WTC11 (cell line): ENCODE data around the gene ZDHHC14.

ENCODE experiments used
- ATF1 ChIP-seq: sonication (generic); formaldehyde crosslinking; IDR thresholded peaks from 2 replicates; pipeline ENCODE4 v1.8.1; 2023; ENCODE audit warnings: mild to moderate bottlenecking, moderate library complexity, missing genetic modification reagents
- ELF4 ChIP-seq: sonication (generic); formaldehyde crosslinking; IDR thresholded peaks from 2 replicates; pipeline ENCODE4 v1.8.1; 2022; ENCODE audit warnings: low read depth, mild to moderate bottlenecking, moderate library complexity, missing genetic modification reagents
- FOXP1 ChIP-seq: sonication (generic); formaldehyde crosslinking; IDR thresholded peaks from 2 replicates; pipeline ENCODE4 v1.8.0; 2022; ENCODE audit warnings: missing genetic modification reagents, mild to moderate bottlenecking, moderate library complexity, borderline replicate concordance
- JUN ChIP-seq: sonication (generic); formaldehyde crosslinking; IDR thresholded peaks from 2 replicates; pipeline ENCODE4 v1.8.0; 2023; ENCODE audit warnings: mild to moderate bottlenecking, missing genetic modification reagents
- MXD4 ChIP-seq: fragments of 250-450 bp; sonication (Bioruptor Pico); IDR thresholded peaks from 2 replicates; pipeline ENCODE4 v1.8.0; 2021; ENCODE audit warnings: mild to moderate bottlenecking, moderate library complexity, borderline replicate concordance
- NFATC4 ChIP-seq: fragments of 250-450 bp; sonication (Bioruptor Pico); IDR thresholded peaks from 2 replicates; pipeline ENCODE4 v1.9.0; 2021; ENCODE audit warnings: mild to moderate bottlenecking
- ZNF317 ChIP-seq: sonication (generic); formaldehyde crosslinking; IDR thresholded peaks from 2 replicates; pipeline ENCODE4 v1.8.1; 2023; ENCODE audit warnings: low read depth, mild to moderate bottlenecking, moderate library complexity, missing genetic modification reagents, borderline replicate concordance
- ZNF396 ChIP-seq: fragments of 250-450 bp; sonication (Bioruptor Pico); IDR thresholded peaks from 2 replicates; pipeline ENCODE4 v1.8.0; 2021; ENCODE audit warnings: mild to moderate bottlenecking, moderate library complexity, borderline replicate concordance
- TF ChIP-seq, protein P1 (sequence below): fragments of 200-600 bp; IDR thresholded peaks from 2 replicates; pipeline ENCODE4 v1.8.0; 2022; ENCODE audit warnings: antibody characterized with exemption
- TF ChIP-seq, protein P2 (sequence below): sonication (generic); formaldehyde crosslinking; IDR thresholded peaks from 2 replicates; pipeline ENCODE4 v1.8.1; 2023; ENCODE audit warnings: mild to moderate bottlenecking, moderate library complexity, missing genetic modification reagents
- TF ChIP-seq, protein P3 (sequence below): sonication (generic); formaldehyde crosslinking; IDR thresholded peaks from 2 replicates; pipeline ENCODE4 v1.8.1; 2022; ENCODE audit warnings: mild to moderate bottlenecking, moderate library complexity, missing genetic modification reagents
- TF ChIP-seq, protein P4 (sequence below): sonication (generic); formaldehyde crosslinking; IDR thresholded peaks from 2 replicates; pipeline ENCODE4 v1.8.0; 2022; ENCODE audit warnings: mild to moderate bottlenecking, missing genetic modification reagents
- TF ChIP-seq, protein P5 (sequence below): sonication (generic); formaldehyde crosslinking; IDR thresholded peaks from 2 replicates; pipeline ENCODE4 v1.8.1; 2023; ENCODE audit warnings: mild to moderate bottlenecking, missing genetic modification reagents
- TF ChIP-seq, protein P6 (sequence below): sonication (generic); formaldehyde crosslinking; IDR thresholded peaks from 2 replicates; pipeline ENCODE4 v1.8.1; 2023; ENCODE audit warnings: mild to moderate bottlenecking, missing genetic modification reagents, borderline replicate concordance

DNA sequence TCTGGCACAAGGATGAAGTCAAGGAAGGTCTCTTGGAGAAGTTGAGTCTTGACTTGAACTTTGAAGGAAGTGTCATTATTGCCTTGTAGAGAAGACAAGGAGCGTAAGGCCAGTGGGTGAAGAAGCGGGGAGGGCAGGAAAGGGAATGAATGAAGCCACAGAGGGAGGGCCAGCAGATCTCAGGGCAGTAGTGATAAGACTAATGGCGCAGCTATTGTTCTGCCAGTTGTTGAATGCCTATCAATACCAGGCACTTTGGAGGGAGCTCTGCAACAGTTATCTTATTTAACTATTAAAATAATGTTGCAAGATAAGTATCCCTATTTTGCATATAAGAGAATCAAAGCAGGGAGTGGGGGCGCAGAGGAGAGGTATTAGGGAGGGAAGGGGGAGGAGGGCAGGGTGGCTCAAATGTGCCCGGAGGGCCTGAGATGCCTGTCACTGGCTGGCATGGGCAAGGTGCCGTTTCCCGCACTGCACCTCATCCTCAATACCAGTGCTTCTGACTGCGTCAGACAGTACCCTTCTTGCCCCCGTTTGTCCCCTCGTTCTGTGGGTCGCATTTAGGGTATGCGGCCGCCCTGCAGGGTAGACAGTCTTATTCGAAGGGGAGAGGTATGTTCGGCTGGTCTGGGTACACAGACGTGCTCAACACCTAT lies 109.8 kb downstream of the ZDHHC14 start:
- TF ChIP-seq, protein P1, sequence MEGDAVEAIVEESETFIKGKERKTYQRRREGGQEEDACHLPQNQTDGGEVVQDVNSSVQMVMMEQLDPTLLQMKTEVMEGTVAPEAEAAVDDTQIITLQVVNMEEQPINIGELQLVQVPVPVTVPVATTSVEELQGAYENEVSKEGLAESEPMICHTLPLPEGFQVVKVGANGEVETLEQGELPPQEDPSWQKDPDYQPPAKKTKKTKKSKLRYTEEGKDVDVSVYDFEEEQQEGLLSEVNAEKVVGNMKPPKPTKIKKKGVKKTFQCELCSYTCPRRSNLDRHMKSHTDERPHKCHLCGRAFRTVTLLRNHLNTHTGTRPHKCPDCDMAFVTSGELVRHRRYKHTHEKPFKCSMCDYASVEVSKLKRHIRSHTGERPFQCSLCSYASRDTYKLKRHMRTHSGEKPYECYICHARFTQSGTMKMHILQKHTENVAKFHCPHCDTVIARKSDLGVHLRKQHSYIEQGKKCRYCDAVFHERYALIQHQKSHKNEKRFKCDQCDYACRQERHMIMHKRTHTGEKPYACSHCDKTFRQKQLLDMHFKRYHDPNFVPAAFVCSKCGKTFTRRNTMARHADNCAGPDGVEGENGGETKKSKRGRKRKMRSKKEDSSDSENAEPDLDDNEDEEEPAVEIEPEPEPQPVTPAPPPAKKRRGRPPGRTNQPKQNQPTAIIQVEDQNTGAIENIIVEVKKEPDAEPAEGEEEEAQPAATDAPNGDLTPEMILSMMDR, result no peak
- TF ChIP-seq, protein P2, sequence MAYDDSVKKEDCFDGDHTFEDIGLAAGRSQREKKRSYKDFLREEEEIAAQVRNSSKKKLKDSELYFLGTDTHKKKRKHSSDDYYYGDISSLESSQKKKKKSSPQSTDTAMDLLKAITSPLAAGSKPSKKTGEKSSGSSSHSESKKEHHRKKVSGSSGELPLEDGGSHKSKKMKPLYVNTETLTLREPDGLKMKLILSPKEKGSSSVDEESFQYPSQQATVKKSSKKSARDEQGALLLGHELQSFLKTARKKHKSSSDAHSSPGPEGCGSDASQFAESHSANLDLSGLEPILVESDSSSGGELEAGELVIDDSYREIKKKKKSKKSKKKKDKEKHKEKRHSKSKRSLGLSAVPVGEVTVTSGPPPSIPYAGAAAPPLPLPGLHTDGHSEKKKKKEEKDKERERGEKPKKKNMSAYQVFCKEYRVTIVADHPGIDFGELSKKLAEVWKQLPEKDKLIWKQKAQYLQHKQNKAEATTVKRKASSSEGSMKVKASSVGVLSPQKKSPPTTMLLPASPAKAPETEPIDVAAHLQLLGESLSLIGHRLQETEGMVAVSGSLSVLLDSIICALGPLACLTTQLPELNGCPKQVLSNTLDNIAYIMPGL (CRISPR knock-in tag), result no peak
- TF ChIP-seq ZNF396 (CRISPR knock-in tag), result no peak
- no peak for TF ChIP-seq FOXP1 (CRISPR knock-in tag)
- TF ChIP-seq, protein P3, sequence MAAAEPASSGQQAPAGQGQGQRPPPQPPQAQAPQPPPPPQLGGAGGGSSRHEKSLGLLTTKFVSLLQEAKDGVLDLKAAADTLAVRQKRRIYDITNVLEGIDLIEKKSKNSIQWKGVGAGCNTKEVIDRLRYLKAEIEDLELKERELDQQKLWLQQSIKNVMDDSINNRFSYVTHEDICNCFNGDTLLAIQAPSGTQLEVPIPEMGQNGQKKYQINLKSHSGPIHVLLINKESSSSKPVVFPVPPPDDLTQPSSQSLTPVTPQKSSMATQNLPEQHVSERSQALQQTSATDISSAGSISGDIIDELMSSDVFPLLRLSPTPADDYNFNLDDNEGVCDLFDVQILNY (CRISPR knock-in tag), result no peak
- TF ChIP-seq, protein P4, sequence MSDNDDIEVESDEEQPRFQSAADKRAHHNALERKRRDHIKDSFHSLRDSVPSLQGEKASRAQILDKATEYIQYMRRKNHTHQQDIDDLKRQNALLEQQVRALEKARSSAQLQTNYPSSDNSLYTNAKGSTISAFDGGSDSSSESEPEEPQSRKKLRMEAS (CRISPR knock-in tag), result no peak
- no peak for TF ChIP-seq ZNF317 (CRISPR knock-in tag)
- TF ChIP-seq, protein P5, sequence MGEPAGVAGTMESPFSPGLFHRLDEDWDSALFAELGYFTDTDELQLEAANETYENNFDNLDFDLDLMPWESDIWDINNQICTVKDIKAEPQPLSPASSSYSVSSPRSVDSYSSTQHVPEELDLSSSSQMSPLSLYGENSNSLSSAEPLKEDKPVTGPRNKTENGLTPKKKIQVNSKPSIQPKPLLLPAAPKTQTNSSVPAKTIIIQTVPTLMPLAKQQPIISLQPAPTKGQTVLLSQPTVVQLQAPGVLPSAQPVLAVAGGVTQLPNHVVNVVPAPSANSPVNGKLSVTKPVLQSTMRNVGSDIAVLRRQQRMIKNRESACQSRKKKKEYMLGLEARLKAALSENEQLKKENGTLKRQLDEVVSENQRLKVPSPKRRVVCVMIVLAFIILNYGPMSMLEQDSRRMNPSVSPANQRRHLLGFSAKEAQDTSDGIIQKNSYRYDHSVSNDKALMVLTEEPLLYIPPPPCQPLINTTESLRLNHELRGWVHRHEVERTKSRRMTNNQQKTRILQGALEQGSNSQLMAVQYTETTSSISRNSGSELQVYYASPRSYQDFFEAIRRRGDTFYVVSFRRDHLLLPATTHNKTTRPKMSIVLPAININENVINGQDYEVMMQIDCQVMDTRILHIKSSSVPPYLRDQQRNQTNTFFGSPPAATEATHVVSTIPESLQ (CRISPR knock-in tag), result no peak
- no peak for TF ChIP-seq MXD4 (CRISPR knock-in tag)
- TF ChIP-seq, protein P6, sequence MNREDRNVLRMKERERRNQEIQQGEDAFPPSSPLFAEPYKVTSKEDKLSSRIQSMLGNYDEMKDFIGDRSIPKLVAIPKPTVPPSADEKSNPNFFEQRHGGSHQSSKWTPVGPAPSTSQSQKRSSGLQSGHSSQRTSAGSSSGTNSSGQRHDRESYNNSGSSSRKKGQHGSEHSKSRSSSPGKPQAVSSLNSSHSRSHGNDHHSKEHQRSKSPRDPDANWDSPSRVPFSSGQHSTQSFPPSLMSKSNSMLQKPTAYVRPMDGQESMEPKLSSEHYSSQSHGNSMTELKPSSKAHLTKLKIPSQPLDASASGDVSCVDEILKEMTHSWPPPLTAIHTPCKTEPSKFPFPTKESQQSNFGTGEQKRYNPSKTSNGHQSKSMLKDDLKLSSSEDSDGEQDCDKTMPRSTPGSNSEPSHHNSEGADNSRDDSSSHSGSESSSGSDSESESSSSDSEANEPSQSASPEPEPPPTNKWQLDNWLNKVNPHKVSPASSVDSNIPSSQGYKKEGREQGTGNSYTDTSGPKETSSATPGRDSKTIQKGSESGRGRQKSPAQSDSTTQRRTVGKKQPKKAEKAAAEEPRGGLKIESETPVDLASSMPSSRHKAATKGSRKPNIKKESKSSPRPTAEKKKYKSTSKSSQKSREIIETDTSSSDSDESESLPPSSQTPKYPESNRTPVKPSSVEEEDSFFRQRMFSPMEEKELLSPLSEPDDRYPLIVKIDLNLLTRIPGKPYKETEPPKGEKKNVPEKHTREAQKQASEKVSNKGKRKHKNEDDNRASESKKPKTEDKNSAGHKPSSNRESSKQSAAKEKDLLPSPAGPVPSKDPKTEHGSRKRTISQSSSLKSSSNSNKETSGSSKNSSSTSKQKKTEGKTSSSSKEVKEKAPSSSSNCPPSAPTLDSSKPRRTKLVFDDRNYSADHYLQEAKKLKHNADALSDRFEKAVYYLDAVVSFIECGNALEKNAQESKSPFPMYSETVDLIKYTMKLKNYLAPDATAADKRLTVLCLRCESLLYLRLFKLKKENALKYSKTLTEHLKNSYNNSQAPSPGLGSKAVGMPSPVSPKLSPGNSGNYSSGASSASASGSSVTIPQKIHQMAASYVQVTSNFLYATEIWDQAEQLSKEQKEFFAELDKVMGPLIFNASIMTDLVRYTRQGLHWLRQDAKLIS (CRISPR knock-in tag), result no peak
- TF ChIP-seq NFATC4 (CRISPR knock-in tag), result no peak
- TF ChIP-seq ELF4 (CRISPR knock-in tag), result no peak
- TF ChIP-seq ATF1, result no peak
- TF ChIP-seq JUN, result no peak
